Liver (tissue), 3 donors: ENCODE measurements around the gene HS1BP3.

Experiments used
- ATF3 ChIP-seq: IDR thresholded peaks from 2 replicates; pipeline ENCODE4 v1.6.1; 2016; ENCODE audit warnings: antibody characterized with exemption
- CTCF ChIP-seq: fragments of 150-350 bp; IDR thresholded peaks from 2 replicates; pipeline ENCODE4 v1.5.1; 2017; ENCODE audit warnings: improper control_type of control experiment, low read depth, low read length; ENCODE audit not compliant: missing input control
- EGR1 ChIP-seq, 2 donors: IDR thresholded peaks; 2 replicates each; pipeline ENCODE4 v1.6.1; 2016 to 2018; ENCODE audit warnings: antibody characterized with exemption in 2 of 2, low read depth in 2 of 2
- FOXA1 ChIP-seq: IDR thresholded peaks from 2 replicates; pipeline ENCODE4 v1.6.1; 2016; ENCODE audit warnings: antibody characterized with exemption
- GABPA ChIP-seq, 2 donors: IDR thresholded peaks in 1 of 2; conservative IDR thresholded peaks in 1 of 2; 2 replicates each; pipeline ENCODE4 v1.6.1; 2016; ENCODE audit warnings: antibody characterized with exemption in 2 of 2, mild to moderate bottlenecking in 1 of 2, moderate library complexity in 1 of 2
- HNF4G ChIP-seq: IDR thresholded peaks from 2 replicates; pipeline ENCODE4 v1.6.1; 2016; ENCODE audit warnings: antibody characterized with exemption
- JUND ChIP-seq, 2 donors: IDR thresholded peaks; 2 replicates each; pipeline ENCODE4 v1.6.1; 2016; ENCODE audit warnings: antibody characterized with exemption in 2 of 2
- MAX ChIP-seq: IDR thresholded peaks from 2 replicates; pipeline ENCODE4 v1.6.1; 2016; ENCODE audit warnings: antibody characterized with exemption
- RAD21 ChIP-seq, 2 donors: IDR thresholded peaks; 2 replicates each; pipeline ENCODE4 v1.6.1; 2016; ENCODE audit warnings: antibody characterized with exemption in 2 of 2, mild to moderate bottlenecking in 2 of 2
- REST ChIP-seq: IDR thresholded peaks from 2 replicates; pipeline ENCODE4 v1.6.1; 2016; ENCODE audit warnings: antibody characterized with exemption, mild to moderate bottlenecking
- RXRA ChIP-seq, 2 donors: IDR thresholded peaks; 2 replicates each; pipeline ENCODE4 v1.6.1; 2017 to 2018; ENCODE audit warnings: antibody characterized with exemption in 2 of 2, mild to moderate bottlenecking in 1 of 2
- SP1 ChIP-seq: IDR thresholded peaks from 2 replicates; pipeline ENCODE4 v1.6.1; 2018; ENCODE audit warnings: antibody characterized with exemption, mild to moderate bottlenecking
- TAF1 ChIP-seq: conservative IDR thresholded peaks from 2 replicates; pipeline ENCODE4 v1.6.1; 2016; ENCODE audit warnings: antibody characterized with exemption, mild to moderate bottlenecking
- YY1 ChIP-seq: IDR thresholded peaks from 2 replicates; pipeline ENCODE4 v1.6.1; 2016; ENCODE audit warnings: antibody characterized with exemption, mild to moderate bottlenecking
- donor health status: healthy.
- donor health status: healthy.

GRCh38 chr2:20618468-20618885, 32.4 kb downstream of the HS1BP3 start:
- no peak for TF ChIP-seq CTCF
- TF ChIP-seq ATF3: no peak
- no peak for TF ChIP-seq EGR1 (IDR thresholded peaks at IDR 0.05; ENCODE audit: low read depth in 2 of 2)
- TF ChIP-seq JUND (IDR thresholded peaks at IDR 0.05): no peak
- TF ChIP-seq GABPA (IDR thresholded peaks at IDR 0.05 in 1 of 2, conservative IDR thresholded peaks at IDR 0.05 in 1 of 2): no peak
- no peak for TF ChIP-seq TAF1
- TF ChIP-seq RXRA (IDR thresholded peaks at IDR 0.05): no peak
- no peak for TF ChIP-seq YY1
- TF ChIP-seq HNF4G: no peak
- TF ChIP-seq RAD21 (IDR thresholded peaks at IDR 0.05): no peak
- TF ChIP-seq SP1: no peak
- TF ChIP-seq MAX: no peak
- TF ChIP-seq REST: no peak
- no peak for TF ChIP-seq FOXA1
